GM12872 (cell line): ENCODE data around the gene GSX2.

Source experiments
- TF ChIP-seq, protein P1 (sequence below): IDR thresholded peaks from 3 replicates; pipeline ENCODE4 v1.5.1; 2011; ENCODE audit warnings: low read depth, mild to moderate bottlenecking, low read length, moderate library complexity; ENCODE audit not compliant: insufficient read depth

Gene GSX2

GRCh38 chr4:54082168-54082567 lies 17.8 kb upstream of the GSX2 start:
- TF ChIP-seq, protein P1, sequence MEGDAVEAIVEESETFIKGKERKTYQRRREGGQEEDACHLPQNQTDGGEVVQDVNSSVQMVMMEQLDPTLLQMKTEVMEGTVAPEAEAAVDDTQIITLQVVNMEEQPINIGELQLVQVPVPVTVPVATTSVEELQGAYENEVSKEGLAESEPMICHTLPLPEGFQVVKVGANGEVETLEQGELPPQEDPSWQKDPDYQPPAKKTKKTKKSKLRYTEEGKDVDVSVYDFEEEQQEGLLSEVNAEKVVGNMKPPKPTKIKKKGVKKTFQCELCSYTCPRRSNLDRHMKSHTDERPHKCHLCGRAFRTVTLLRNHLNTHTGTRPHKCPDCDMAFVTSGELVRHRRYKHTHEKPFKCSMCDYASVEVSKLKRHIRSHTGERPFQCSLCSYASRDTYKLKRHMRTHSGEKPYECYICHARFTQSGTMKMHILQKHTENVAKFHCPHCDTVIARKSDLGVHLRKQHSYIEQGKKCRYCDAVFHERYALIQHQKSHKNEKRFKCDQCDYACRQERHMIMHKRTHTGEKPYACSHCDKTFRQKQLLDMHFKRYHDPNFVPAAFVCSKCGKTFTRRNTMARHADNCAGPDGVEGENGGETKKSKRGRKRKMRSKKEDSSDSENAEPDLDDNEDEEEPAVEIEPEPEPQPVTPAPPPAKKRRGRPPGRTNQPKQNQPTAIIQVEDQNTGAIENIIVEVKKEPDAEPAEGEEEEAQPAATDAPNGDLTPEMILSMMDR, result no peak

GRCh38 chr4:54085284-54085683 lies 14.7 kb upstream of the GSX2 start:
- TF ChIP-seq, protein P1, result no peak

GRCh38 chr4:54089875-54090274 lies 10.1 kb upstream of the GSX2 start:
- TF ChIP-seq, protein P1, result no peak

DNA sequence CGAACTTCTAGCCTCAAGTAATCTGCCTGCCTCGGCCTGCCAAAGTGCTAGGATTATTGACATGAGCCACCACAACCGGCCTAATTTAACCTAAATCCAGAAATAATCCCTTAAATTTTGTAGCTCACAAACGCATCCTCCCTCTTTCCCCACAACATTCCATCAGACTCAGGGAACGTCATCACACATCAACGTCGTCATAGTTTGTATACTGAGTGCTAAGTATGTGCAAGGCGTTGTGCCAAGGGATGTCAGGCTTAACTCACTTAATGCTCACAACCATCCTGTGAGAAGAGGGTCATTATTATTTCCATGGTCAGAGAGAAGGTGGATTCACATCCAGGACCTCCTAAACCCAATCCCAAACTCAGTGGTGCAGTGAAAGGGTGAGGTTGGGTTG lies 9.6 kb upstream of the GSX2 start:
- TF ChIP-seq, protein P1, result no peak

- TF ChIP-seq, protein P1, result no peak
Observed at GRCh38 chr4:54090804-54091623, 8.9 kb upstream of the GSX2 start.

- TF ChIP-seq, protein P1, result no peak
Observed at GRCh38 chr4:54091637-54092404, 8.1 kb upstream of the GSX2 start.
